Neuron (in vitro differentiated cells): ENCODE data around the gene TPP1.

ENCODE experiments used
- H2AFZ ChIP-seq: one replicate; pipeline ENCODE4 v1.6.1; 2013; ENCODE audit warnings: low read depth, mild to moderate bottlenecking, inconsistent platforms, low read length, moderate library complexity
- H3K27me3 ChIP-seq: one replicate; pipeline ENCODE4 v1.6.1; 2013; ENCODE audit warnings: low read length; ENCODE audit not compliant: insufficient read depth
- H3K36me3 ChIP-seq: one replicate; pipeline ENCODE4 v1.6.1; 2013; ENCODE audit warnings: low read length; ENCODE audit not compliant: insufficient read depth
- H3K4me1 ChIP-seq: one replicate; pipeline ENCODE4 v1.6.1; 2013; ENCODE audit warnings: low read length; ENCODE audit not compliant: insufficient read depth
- H3K4me3 ChIP-seq: 2 replicates; pipeline ENCODE4 v1.5.1; 2013; ENCODE audit warnings: mild to moderate bottlenecking, low read length, moderate library complexity
- H3K9me3 ChIP-seq: one replicate; pipeline ENCODE4 v1.6.1; 2013; ENCODE audit warnings: low read length

TPP1 gene

DNA sequence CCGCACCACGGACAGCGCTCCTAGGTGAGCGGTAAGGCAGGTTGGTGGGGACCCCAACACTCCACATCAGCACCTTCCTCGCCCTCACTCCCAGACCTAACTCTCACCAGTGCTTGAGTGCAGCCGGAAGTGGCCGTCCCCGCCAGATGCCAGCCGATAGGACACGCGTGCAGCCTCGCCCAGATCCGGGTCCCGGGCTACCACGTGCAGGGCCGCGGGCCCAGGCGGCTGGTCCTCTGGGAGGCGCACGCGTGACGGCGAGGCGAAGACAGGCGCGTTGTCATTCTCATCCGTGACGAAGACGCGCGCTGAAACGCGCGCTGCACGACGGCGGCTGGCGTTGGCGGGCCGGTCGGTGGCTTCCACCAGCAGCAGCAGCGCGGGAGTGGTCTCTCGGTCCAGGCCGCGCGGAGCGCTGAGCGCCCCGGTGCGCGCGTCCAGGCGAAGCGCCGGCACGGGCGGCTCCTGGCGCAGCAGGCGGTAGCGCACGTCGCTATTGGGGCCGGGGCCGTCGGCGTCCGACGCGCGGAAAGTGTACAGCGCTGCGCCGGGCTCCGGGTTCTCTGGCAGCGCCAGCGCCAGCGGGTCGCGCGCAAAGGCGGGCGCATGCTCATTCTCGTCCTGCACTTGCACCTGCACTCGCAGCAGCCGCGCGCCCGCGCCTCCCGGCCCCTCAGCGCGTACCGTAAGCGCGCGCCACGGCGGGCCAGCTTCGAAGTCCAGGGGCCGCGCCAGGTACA is 10.8 kb upstream of the TPP1 start:
- Histone ChIP-seq H3K36me3 (peaks cover 91% of the 10 kb centered on the region), H3K27me3 (no peaks in the 10 kb centered on the region), H3K4me3 (no peak overlapping the region), H2AFZ (no peak overlapping the region), H3K4me1 (no peaks in the 10 kb centered on the region), H3K9me3 (no peaks in the 10 kb centered on the region)

DNA sequence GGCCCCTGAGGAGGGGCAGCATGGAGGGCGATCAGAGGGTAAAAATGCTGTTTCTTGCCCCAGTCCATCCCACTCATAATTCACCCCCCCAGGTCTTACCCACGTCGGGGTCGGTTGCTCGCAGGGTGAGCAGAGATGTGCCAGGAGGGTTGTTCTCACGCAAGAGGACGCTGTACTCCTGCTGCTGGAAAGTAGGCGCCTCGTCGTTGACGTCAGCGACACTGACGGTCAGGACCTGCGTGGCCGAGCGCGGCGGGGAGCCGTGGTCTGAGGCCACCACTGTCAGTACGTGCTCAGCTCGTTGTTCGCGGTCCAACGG is 10.3 kb upstream of the TPP1 start:
- Histone ChIP-seq H3K36me3 (peaks cover 95% of the 10 kb centered on the region), H3K9me3 (no peaks in the 10 kb centered on the region), H3K27me3 (no peaks in the 10 kb centered on the region), H2AFZ (no peak overlapping the region), H3K4me3 (no peak overlapping the region), H3K4me1 (no peaks in the 10 kb centered on the region)

DNA sequence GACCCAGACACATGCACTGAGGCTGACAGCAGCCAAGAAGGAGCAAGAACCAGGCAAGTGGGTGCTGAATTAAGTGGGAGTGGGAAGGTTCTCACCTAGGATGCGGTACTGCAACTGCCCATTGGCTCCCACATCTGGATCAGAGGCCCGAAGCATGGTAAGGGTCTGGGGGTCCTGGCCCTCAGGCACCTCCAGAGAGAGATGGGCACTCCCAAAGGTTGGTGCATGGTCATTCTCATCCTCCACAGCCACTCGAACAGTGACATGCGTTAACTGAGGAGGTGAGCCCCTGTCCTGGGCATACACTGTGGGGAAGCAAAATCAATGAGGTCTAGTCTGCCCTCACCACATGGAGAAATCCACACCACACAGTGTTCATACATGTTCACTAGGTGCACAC is 9.3 kb upstream of the TPP1 start:
- H2AFZ ChIP-seq: no peak overlapping the region
- H3K27me3 ChIP-seq: no peaks in the 10 kb centered on the region
- no peaks in the 10 kb centered on the region for H3K9me3 ChIP-seq
- no peaks in the 10 kb centered on the region for H3K4me1 ChIP-seq
- peaks cover 95% of the 10 kb centered on the region for H3K36me3 ChIP-seq
- H3K4me3 ChIP-seq: no peak overlapping the region

DNA sequence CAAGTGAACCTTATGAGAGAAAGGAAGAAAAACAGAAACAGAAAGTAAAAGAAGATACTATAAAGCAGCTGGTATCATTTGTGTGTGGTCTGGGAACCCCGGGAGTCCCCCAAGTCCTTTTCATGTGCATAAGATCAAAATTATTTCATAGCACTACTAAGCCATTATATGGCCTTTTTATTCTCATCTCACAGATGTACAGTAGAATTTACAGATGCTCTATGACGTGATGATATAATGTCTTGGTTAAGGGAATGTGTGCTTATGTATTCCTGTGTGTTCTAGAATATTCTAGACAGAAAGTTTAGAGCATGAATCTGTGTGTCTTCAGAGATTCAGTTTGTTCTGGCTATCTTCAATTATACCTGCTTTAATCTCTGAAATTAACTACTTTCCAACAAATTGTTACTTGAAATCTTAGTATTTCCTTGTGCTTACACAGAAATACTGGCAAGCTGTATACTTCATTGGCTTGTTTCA is 8.6 kb upstream of the TPP1 start:
- Histone ChIP-seq H3K27me3 (no peaks in the 10 kb centered on the region), H3K4me3 (no peak overlapping the region), H3K9me3 (no peaks in the 10 kb centered on the region), H2AFZ (no peak overlapping the region), H3K4me1 (no peaks in the 10 kb centered on the region), H3K36me3 (peaks cover 95% of the 10 kb centered on the region)

DNA sequence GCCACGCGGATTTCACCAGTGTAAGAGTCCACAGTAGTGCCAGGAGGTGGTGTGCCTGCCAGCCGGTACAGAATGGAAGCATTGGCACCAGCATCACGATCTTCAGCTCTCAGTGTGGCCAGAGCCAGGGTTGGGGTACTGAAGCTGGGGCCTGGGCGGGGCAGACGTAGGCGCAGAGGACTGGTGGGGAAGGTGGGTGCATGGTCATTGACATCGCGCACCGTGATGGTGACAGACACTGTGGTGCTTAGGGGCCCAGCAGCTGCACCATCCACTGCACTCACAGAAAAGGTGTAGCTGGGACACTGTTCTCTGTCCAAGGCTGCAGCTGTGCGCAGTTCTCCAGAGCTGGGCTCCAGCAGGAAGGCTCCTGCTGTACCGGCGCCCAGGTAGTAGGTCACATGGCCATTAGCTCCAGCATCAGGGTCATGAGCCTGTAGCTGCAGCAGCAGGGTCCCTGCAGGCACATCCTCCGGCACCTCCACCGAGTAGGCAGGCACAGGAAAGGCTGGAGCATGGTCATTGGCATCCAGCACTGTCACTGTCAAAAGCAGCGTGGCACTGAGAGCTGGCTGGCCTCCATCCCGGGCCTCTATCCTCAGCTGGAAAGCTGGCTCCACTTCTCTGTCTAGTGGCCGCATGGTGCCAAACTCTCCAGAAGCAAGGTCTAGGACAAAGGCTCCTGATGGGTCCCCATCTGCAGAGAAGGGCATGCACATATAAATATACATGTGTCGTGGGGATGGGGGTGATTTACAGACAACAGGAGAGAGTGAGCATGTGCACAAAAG is 7.9 kb upstream of the TPP1 start:
- Histone ChIP-seq H3K9me3 (no peaks in the 10 kb centered on the region), H3K36me3 (peaks cover 95% of the 10 kb centered on the region), H3K4me3 (no peak overlapping the region), H2AFZ (no peak overlapping the region), H3K4me1 (no peaks in the 10 kb centered on the region), H3K27me3 (no peaks in the 10 kb centered on the region)

DNA sequence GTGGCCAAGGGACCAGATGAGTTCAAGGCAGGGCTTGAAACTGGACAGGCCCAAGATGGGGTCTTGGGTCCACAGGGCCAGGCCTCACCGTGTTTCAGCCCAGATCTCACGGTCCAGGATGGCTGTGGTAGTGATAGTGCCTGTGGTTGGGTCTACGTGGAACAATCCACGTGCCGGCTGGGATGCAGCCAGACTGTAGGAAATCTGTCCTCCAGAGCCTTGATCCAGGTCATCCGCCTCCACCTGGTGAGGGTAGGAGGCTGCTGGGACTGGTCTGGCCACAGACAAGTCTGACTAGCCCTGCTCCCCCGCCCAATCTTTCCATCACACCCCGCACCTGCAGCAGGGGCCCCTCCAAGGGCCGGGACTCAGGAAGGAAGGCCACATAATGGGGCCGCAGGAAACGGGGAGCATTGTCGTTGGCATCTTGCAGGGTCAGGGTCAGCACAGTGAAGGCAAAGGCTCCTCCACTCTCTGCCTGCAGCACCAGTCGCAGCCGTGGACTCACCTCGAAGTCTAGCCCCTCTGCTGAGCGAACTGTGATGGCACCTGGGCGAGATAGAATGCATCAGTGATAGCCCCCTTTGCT is 6.7 kb upstream of the TPP1 start:
- H2AFZ ChIP-seq: no peak overlapping the region
- peaks cover 82% of the 10 kb centered on the region for H3K36me3 ChIP-seq
- no peaks in the 10 kb centered on the region for H3K4me1 ChIP-seq
- H3K27me3 ChIP-seq: no peaks in the 10 kb centered on the region
- no peaks in the 10 kb centered on the region for H3K9me3 ChIP-seq
- no peak overlapping the region for H3K4me3 ChIP-seq

DNA sequence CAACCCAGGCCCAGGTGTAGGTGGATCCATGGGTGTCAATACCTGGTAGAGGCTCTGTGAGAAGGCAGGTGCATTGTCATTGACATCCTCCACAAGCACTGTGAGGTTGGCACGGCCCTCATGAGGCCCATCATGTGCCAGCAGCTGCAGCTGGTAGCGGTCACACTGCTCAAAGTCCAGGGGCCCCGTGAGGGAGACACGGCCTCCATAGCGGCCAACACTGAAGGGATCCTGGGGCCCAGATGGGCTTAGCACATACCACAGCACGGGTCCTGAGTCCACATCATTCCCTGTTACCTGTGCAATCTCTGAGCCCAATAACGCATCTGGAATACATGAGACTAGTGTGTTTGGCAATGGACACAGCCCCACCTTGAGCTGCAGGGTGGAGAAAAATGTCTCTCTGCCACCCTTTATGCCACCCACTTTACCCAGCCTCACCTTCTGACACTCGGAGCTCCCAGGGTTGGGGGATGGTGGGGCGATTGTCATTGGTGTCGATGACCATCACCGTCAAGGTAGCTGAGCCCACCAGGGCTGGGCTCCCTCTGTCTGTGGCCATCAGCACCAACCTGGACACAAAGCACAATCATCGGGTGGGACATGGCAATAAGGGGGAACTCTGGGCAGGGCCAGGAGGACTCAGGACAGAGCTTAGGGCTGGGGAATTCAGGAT is 6.1 kb upstream of the TPP1 start:
- Histone ChIP-seq H3K27me3 (no peaks in the 10 kb centered on the region), H2AFZ (no peak overlapping the region), H3K4me3 (no peak overlapping the region), H3K36me3 (peaks cover 78% of the 10 kb centered on the region), H3K4me1 (no peaks in the 10 kb centered on the region), H3K9me3 (no peaks in the 10 kb centered on the region)

DNA sequence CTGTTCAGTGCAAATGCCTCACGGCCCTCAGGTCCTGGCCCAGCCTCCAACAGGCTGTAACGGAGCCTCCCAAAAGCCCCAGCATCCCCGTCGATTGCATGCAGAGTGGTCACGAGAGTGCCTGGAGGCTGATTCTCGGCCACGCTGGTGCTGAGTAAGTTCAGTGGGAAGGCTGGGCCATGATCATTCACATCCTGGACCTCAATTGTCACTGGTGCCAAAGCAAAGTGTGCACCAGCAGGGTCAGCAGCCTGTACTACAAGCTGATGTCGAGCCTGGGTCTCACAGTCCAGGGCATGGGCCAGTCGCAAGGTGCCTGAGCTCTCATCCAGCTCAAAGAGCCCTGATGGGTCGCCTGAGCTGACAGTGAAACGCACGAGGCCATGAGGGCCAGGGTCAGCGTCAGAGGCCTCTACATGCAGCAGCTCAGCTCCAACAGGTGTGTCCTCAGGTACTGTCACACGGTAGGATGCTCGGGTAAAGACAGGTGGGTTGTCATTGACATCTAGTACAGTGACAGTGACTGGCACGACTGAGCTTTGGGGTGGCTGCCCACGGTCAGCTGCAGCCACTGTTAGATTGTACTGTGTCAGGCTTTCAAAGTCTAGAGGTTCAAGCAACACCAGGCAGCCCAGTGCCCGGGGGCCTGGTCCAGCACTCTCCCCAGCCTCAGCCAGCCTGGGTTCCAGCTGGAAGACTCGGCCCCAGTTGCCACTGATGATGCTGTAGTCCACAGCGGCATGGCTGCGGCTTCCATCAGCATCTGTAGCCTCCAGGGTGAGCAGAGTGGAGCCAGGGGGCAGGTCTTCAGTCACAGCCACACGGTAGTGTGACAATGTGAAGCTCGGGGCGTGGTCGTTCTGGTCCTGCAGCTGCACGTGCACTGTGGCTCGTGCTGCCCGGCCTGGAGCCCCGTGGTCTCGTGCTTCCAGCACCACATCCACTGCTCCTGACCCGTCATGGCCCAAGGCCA is 4.5 kb upstream of the TPP1 start:
- no peak overlapping the region for H3K4me3 ChIP-seq
- no peaks in the 10 kb centered on the region for H3K27me3 ChIP-seq
- peaks cover 63% of the 10 kb centered on the region for H3K36me3 ChIP-seq
- H2AFZ ChIP-seq: no peak overlapping the region
- no peaks in the 10 kb centered on the region for H3K9me3 ChIP-seq
- peaks cover 6% of the 10 kb centered on the region for H3K4me1 ChIP-seq

DNA sequence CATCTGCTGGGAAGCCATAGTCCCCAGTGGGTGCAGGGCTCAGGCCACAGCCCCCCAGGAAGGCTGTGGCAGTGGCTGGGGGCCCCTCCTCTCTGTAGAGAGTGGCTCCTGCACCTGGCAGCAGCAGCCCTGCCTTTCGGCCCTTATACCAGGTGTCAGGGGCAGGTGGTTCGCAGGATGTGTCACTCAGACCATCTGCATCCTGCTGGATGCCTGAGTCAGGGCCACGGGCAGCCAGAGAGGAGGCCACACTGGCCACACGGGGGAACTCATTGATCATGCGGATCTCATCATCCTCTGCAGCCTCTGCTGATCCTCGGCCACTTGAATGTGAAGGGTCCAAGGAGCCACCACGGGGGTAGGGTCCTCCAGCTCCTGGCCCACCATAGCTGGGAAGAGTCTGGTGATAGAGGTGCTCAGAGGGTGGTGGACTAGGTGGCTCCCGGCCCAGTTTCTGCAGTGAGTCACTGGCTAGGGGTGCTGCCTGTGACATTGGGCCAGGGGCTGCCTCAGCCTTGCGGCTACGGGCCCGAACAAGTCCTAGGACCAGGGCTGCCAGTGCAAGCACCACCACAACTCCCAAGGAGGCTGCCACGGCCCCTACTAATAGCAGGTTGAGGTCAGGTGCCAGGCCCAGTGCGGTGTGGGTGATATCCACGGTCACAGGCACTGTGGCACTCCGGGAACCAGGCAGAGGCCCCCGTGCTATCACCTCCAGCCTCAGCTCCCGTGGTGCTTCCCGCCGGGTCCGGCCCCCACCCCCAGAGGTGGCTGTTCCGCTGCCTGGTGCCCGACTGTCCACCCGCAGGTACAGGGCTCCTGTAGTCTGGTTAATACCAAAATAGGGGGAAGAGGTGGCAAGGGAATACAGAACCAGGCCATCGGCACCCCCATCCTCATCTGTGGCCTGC is 3.3 kb upstream of the TPP1 start:
- H3K4me3 ChIP-seq: no peak overlapping the region

DNA sequence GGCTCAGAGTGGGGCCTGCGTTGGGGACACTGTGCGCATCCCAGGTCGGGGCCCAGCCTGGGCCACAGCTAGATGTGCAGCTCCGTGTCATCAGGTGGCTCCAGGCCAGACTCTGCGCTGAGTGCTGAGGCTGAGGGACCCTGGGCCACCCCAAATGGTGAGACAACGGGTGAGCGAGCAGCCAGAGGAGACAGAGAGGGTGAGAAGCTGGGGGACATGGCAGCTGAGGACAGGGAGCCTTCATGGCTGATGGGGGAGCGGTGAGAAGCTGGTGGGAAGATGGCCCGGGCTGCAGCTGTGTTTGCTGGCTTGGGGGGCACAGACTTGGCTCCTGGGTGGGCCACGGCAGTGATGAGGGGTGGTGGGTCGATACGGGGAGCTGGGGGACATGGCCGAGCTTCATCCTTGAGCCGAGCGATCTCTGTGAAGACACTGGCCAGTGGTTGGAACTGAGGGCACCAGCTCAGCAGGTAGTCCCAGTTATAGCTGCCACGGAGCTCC is 2.5 kb upstream of the TPP1 start:
- Histone ChIP-seq H3K4me3 (no peak overlapping the region), H3K9me3 (no peaks in the 10 kb centered on the region), H3K27me3 (no peaks in the 10 kb centered on the region), H2AFZ (no peak overlapping the region), H3K36me3 (peaks cover 49% of the 10 kb centered on the region), H3K4me1 (peaks cover 13% of the 10 kb centered on the region)

More for the DNA sequence above, 3.3 kb upstream of the TPP1 start:
- H3K9me3 ChIP-seq: no peaks in the 10 kb centered on the region
- H3K27me3 ChIP-seq: no peaks in the 10 kb centered on the region
- no peak overlapping the region for H2AFZ ChIP-seq
- H3K4me1 ChIP-seq: peaks cover 13% of the 10 kb centered on the region
- H3K36me3 ChIP-seq: peaks cover 53% of the 10 kb centered on the region

DNA sequence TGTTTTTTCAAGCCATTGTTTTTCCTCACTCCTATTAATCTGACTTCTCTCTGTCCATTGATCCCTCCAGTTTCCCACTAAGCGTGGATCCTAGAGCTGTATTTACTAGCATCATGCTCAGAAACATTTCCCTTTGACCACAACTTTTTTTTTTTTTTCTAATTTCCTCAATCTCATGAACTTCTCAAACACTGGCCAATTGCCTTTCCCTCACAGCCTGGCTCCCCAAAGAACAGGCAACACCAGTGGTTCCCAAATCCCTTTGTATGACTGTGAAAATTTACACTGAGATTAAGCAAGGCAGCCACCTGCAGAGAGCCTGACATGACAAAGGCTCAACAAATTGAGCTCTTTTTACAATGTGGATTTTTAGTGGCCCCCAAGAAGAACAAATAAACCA is 1.4 kb upstream of the TPP1 start:
- peaks cover 13% of the 10 kb centered on the region for H3K4me1 ChIP-seq
- peaks cover 39% of the 10 kb centered on the region for H3K36me3 ChIP-seq
- H3K9me3 ChIP-seq: no peaks in the 10 kb centered on the region
- H3K27me3 ChIP-seq: no peaks in the 10 kb centered on the region
- no peak overlapping the region for H2AFZ ChIP-seq
- H3K4me3 ChIP-seq: no peak overlapping the region
